Osteocyte (in vitro differentiated cells): ENCODE results near the gene BAG5. TPM values are rescaled to one million over a fixed set of nuclear protein-coding genes. Genes with fewer than 3 reads are reported as not detected.

Source experiments
- DNase-seq: peaks from one replicate; pipeline ENCODE4 v3.0.0; 2021; ENCODE audit warnings: mixed read lengths; ENCODE audit not compliant: unreplicated experiment; ENCODE audit errors: extremely low spot score
- H3K27ac Mint-ChIP-seq: one replicate; pipeline ENCODE4 v1.8.0; 2021; ENCODE audit warnings: mild to moderate bottlenecking, mixed read lengths; ENCODE audit not compliant: unreplicated experiment
- H3K27me3 Mint-ChIP-seq: one replicate; pipeline ENCODE4 v1.8.0; 2021; ENCODE audit warnings: mixed read lengths; ENCODE audit not compliant: unreplicated experiment
- H3K36me3 Mint-ChIP-seq: one replicate; pipeline ENCODE4 v1.8.0; 2021; ENCODE audit warnings: mixed read lengths; ENCODE audit not compliant: unreplicated experiment
- H3K4me1 Mint-ChIP-seq: one replicate; pipeline ENCODE4 v1.8.0; 2021; ENCODE audit warnings: mixed read lengths; ENCODE audit not compliant: unreplicated experiment
- H3K4me3 Mint-ChIP-seq: one replicate; pipeline ENCODE4 v1.8.0; 2021; ENCODE audit warnings: mild to moderate bottlenecking, moderate library complexity, mixed read lengths; ENCODE audit not compliant: unreplicated experiment
- H3K9me3 Mint-ChIP-seq: one replicate; pipeline ENCODE4 v1.8.0; 2021; ENCODE audit warnings: mixed read lengths; ENCODE audit not compliant: unreplicated experiment
- total RNA-seq: library from RNA; stranded (reverse); gene quantifications from 2 replicates; pipeline ENCODE4 v1.2.1, GENCODE V29; 2021
- TF ChIP-seq, protein P1 (sequence below): fragments of 200-600 bp; sonication (generic); IDR thresholded peaks from 2 replicates; pipeline ENCODE4 v1.5.0; 2021; ENCODE audit warnings: antibody characterized with exemption, mild to moderate bottlenecking, moderate library complexity

BAG5 gene
- total RNA-seq, 1 donor from 2014 or later: 21.9 TPM

DNA sequence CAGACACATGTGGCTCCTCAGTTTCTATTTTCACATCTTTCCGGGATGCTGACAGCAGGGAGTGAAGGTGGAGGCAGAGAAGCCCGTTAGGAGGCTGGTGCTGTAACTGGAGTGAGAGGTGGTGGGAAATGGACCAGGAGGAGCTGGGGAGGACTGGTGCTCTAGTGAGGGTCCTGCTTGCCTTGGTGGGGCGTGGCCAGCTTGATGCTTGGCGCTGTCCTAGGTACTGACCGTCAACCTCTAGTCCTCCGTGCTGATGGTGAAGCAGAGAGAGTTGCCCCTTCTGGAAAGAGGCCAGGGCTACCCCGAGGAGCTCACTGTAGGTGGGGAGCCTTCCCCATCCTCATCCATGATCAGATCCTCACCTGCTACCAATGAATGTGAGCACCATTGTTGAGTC, 32.1 kb downstream of the BAG5 start:
- Mint-ChIP-seq H3K27ac (no peak overlapping the region), H3K4me1 (peaks cover 31% of the 10 kb centered on the region), H3K4me3 (peak overlapping the region; percentile 94), H3K36me3 (no peaks in the 10 kb centered on the region), H3K27me3 (no peaks in the 10 kb centered on the region), H3K9me3 (no peaks in the 10 kb centered on the region)
- TF ChIP-seq, protein P1, sequence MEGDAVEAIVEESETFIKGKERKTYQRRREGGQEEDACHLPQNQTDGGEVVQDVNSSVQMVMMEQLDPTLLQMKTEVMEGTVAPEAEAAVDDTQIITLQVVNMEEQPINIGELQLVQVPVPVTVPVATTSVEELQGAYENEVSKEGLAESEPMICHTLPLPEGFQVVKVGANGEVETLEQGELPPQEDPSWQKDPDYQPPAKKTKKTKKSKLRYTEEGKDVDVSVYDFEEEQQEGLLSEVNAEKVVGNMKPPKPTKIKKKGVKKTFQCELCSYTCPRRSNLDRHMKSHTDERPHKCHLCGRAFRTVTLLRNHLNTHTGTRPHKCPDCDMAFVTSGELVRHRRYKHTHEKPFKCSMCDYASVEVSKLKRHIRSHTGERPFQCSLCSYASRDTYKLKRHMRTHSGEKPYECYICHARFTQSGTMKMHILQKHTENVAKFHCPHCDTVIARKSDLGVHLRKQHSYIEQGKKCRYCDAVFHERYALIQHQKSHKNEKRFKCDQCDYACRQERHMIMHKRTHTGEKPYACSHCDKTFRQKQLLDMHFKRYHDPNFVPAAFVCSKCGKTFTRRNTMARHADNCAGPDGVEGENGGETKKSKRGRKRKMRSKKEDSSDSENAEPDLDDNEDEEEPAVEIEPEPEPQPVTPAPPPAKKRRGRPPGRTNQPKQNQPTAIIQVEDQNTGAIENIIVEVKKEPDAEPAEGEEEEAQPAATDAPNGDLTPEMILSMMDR: no peak
- no peak for DNase-seq

DNA sequence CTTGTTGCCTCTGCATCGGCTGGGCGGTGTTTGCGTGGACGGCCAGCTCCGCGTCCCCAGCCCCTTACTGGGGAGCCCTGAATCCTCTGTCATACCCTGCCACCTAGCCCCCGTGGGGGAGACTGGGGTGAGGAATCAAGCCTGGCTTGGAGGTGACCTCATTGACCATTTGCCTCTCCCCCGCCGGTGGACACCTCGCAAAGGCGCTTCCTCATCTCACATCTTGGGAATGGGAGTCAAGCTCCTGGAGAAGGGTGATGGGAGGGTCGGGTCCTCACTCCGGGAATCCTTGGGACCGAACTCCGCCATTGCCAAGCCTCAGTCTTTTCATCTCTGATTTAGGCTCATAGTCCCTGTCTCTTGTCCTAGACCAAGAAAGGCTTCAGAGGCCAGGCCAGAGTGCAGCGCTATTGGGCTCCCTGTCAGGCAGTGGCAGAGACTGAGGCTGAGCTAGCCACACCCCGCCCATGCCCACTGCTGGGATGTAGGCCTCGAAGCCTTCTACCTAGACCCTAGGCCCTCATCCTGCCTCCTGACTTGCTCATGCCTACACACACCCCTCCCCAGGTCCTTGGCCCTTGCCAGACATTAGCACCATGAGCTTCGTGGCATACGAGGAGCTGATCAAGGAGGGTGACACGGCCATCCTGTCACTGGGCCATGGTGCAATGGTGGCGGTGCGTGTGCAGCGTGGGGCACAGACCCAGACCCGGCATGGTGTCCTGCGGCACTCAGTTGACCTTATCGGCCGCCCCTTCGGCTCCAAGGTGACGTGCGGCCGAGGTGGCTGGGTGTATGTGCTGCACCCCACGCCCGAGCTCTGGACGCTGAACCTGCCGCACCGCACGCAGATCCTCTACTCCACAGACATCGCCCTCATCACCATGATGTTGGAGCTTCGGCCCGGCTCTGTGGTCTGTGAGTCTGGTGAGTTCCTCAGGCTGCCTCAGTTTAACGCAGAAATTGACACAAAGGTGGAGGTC, 32.8 kb downstream of the BAG5 start:
- TF ChIP-seq, protein P1: no peak
- H3K27me3 Mint-ChIP-seq: no peaks in the 10 kb centered on the region
- no peaks in the 10 kb centered on the region for H3K36me3 Mint-ChIP-seq
- H3K27ac Mint-ChIP-seq: peak overlapping the region; percentile 90
- peak overlapping the region; percentile 94 for H3K4me3 Mint-ChIP-seq
- peaks cover 31% of the 10 kb centered on the region for H3K4me1 Mint-ChIP-seq
- H3K9me3 Mint-ChIP-seq: no peaks in the 10 kb centered on the region
- no peak for DNase-seq

DNA sequence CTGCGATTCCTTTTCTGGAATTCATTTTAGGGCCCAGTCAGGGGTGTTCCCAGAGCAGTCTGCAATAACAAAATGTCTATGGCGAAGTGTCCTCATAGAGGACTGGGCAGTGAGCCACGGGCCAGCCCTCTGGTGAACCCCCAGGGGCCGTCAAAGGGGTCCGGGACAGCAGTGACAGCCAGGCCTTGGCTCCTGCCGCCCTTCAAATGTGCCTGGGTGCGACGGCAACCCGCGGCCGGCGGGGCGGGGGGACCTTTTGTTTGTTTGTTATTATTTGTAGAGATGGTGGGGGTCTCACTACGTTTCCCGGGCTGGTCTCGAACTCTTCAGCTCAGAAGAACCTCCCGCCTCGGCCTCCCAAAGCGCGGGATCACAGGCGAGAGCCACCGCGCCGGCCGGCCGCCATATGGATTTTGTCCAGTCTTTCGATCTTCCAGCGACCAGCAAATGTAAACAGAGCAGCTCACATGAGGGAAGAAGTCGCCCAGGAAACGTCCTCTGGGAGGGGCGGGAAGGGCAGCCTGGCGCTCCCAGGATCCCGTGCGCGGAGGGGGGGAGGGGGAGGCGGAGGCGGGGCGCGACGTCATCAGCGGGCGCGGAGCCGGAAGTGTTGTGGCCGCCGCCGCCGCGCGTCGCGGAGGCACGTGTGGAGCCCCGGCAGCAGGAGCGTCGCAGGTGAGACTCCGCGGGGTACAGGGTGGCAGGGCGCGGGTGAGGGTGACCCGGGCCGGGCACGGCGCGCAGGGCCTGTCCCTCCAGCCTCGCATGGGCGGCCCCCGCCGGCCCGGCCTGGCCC, 33.7 kb downstream of the BAG5 start, which contains the start of gene TRMT61A:
TSS of gene TRMT61A (plus strand) at position 610 of the 796 bp plus-strand sequence. CDS start 783 bp downstream, outside the sequence.
- peak; percentile 94 for DNase-seq
- Mint-ChIP-seq H3K36me3 (no peaks in the 10 kb centered on the region), H3K27ac (peak within 1 kb of the TSS; percentile 99), H3K4me1 (peaks cover 32% of the 10 kb centered on the region), H3K9me3 (no peaks in the 10 kb centered on the region), H3K4me3 (peak within 1 kb of the TSS; percentile 94), H3K27me3 (peaks cover under 1% of the 10 kb centered on the region)
- TF ChIP-seq, protein P1: no peak

DNA sequence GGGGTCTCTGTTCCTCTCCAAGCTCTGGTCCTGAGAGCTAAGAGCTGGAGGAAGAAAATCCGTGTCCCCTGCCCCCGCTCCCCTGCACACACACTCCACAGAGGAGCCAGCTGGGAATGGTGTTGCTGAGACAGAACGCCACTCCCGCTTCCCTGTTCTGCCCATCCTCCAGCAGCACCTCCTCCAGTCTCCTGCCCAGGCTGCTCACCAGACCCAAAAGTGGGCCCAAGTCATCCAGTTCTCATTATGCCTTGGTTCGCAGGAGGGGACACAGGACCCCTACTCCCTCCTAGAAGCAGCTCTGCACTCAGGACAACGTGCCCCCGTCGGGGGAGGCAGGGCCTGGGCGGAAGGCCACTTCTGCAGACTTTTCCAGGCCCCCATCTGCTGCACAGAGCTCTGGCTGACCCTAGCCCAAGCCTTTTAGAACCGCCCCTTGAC, 34.3 kb downstream of the BAG5 start:
- H3K27me3 Mint-ChIP-seq: peaks cover 4% of the 10 kb centered on the region
- peak overlapping the region; percentile 94 for H3K4me3 Mint-ChIP-seq
- H3K27ac Mint-ChIP-seq: peak overlapping the region; percentile 99
- no peaks in the 10 kb centered on the region for H3K9me3 Mint-ChIP-seq
- H3K4me1 Mint-ChIP-seq: peaks cover 38% of the 10 kb centered on the region
- DNase-seq: no peak
- no peaks in the 10 kb centered on the region for H3K36me3 Mint-ChIP-seq
- TF ChIP-seq, protein P1: no peak
